Activated CD8-positive, alpha-beta memory T cell treated with anti-CD3 and anti-CD28 coated beads, Interleukin-2, amount 50 U/mL, for 4 hours (primary cell): ENCODE data around the gene GREM2.

Source experiments
- DNase-seq: peaks from one replicate; pipeline ENCODE4 v3.0.0-alpha.2; 2020

The GREM2 gene

DNA sequence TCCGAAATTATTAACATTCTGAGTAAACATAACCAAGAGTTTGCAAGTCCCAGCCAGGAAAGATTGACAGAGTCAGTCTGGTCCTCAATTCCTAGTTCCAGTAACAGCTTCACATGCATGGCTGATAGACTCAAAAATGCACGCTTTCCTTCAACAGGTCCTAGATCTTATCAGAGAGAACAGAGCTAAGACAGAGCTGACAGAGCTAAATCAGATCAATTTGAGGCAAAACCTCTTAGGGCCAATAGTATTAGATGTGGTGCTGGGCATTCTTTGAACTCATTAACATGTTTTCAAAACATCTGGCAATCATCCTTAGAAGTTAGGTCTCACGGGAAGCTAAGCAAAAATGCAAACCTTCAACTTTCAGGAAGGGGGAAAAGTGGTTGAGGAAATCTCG is 114.0 kb downstream of the GREM2 start:
- no peak for DNase-seq

DNA sequence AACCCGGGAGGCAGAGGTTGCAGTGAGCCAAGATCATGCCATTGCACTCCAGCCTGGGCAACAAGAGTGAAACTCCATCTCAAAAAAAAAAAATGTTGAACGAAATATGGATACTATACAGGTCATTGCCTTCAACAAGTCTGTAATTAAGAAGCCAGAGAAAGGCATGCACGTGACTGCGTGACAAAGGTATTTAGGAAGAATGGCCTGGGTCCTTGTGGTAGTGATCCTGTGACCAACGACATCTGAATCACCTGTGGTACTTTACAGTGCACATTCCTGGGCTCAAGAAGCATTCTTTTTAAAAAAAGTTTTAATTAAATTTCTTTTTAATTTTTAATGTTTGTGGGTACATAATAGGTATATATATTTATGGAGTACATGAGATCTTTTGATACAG is 115.0 kb downstream of the GREM2 start:
- DNase-seq: no peak

GRCh38 chr1:240496356-240496755 is 115.6 kb downstream of the GREM2 start:
- no peak for DNase-seq

DNA sequence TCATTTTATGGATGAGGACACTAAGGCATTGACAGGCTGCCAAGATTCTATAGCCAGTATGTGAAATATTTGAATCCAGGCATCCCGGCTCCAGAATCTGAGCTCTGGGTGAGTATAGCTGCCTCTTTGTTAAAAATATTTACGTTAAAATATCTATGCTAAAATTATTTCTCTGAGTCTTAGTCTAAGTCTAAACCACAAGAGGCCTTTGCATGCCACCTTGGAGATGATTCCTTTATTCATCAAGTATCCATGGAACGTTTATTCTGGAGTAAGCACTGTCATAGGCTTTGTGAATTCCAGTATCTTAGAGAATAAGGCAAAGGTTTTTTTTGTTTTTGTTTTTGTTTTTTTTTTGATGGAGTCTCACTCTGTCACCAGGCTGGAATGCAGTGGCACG is 116.4 kb downstream of the GREM2 start:
- DNase-seq: no peak

- DNase-seq: no peak
Observed at GRCh38 chr1:240492832-240493440, 119.0 kb downstream of the GREM2 start.

DNA sequence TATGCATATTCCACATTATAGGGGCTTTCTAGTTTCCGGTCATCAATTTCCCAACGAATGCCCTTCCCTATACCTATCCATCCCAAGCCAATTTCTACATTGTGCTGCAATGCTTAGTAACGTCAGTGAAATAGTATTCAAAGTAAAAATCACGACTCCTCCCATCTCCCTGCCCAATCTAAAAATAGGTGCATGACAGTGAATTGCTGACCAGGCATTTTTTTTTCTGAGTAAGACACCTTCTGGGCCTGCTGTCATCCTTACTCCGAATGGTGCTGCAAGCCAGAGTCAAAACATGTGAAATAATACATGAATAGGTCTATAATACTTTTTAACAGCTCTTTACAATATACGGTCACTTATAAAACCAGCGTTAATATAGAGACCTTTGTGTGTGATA is 120.2 kb downstream of the GREM2 start:
- DNase-seq: no peak

DNA sequence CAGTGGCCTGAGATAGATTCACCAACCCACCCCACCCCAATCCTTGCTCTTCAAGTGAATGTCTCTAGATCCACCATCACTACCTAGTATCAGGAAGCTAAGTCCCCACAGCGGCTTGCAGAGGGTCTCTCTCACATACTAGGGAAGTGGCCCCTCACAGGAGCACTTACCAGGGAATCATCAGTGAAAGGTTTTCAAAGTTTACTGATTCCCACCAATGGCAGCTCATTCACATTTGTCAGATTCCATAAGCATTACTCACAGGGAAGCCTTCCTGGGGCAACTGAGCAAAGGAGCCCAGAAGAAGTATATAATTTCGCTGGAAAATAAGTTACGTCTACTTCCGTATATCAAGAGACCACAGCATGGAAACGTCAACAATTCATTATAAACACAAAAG is 120.8 kb downstream of the GREM2 start:
- no peak for DNase-seq

DNA sequence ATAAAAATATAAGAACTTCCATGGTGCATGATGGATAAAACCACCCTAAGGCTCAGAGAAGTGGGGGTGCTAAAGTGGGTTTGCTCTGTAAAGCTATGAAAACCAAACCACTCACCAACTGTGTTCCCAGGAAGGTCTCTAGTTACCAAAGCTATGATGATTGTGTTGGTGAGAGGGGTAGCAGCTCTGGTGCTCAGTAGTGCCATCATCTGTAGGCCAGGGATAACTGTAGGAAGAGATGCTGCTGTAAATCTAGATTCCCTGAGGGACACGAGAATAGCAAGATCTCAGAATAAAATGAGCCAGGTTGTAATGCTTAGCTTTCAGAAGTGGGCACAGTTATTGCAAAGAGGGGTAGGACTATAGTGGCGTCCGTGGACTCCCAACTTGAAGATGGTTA is 124.5 kb downstream of the GREM2 start:
- DNase-seq: no peak

- no peak for DNase-seq
Observed at GRCh38 chr1:240486611-240487010, 125.3 kb downstream of the GREM2 start.

DNA sequence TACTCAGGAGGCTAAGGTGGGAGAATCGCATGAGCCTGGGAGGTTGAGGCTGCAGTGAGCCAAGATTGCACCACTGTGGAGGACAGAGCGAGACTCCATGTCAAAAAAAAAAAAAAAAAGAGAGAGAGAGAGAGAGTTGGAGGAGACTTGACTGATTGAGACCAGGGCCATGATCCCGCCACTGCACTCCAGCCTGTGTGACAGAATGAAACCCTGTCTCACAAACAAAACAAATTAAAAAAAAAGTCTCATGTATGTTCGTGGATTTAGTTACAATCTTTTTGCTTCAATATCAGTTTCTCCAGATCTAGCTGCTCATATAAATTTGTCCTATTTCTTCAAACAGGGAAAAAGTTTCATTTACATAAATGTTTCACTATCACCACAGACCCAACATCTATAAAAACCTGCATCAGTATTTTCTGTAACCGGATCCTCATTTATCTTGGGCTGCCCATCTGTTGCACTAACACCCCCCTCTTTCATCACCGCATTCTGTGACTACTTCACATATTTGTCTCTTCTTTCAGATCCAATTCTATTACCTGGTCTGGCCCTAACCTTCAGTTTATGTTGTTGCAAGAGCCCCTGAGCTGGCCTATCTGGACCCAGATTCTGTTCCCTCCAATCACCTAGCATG is 127.0 kb downstream of the GREM2 start:
- no peak for DNase-seq

DNA sequence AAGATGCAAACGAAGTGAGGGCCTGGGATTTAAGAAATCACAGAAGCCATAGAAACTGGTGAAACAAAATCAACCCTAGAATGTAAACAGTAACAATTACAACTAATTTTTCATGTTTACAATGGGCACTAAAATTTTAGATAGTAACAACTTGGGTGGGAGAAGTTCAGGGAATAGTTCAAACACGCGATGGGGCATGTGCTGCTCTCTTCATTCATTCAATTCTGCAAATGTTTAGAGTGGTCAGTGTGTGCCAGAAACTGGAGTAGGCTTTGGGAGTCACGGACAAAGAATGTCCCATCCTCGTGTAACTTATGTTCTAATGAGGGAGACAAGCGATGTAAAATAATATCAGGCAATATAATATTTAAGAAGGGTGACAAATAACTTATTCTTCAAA is 133.4 kb downstream of the GREM2 start:
- DNase-seq: no peak

DNA sequence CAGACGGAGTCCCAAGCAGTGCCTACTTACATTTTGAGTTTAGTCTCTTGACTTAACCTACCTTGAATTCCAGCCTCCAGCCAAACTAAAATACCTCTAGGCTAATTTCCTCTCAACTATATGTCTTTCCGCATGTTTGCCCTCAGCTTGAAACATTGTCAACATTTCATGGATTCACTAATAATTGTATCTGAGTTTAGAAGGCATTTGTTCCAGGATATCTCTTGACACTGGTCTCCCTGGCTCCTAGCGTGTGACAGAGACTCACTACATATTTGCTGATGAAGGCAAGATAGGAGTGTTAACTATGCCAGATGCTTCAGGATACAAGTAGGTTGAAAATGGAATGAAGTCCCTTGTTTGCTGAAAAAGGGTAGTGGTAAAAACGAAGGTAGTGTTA is 136.1 kb downstream of the GREM2 start:
- DNase-seq: no peak

- DNase-seq: no peak
Observed at GRCh38 chr1:240474133-240474614, 137.8 kb downstream of the GREM2 start.

GRCh38 chr1:240468656-240469055 is 143.3 kb downstream of the GREM2 start:
- no peak for DNase-seq

DNA sequence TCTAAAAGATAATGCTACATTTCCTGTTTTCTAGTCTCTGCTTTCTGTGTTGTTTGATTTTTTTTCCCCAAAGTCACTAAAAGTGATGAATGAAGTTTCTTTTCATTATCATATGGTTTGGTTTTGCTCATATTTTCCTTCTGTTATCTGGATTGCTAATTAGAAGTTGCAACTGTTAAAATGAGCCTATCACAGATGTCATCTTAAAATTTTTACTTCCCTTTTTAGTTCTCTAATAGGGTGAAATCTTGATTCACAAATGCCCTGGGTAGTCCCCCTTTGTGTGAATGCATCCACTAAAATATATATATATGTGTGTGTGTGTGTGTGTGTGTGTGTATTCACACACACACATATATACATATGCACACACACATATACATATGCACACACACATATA is 144.1 kb downstream of the GREM2 start:
- no peak for DNase-seq

- DNase-seq: no peak
Observed at GRCh38 chr1:240466509-240466908, 145.4 kb downstream of the GREM2 start.

DNA sequence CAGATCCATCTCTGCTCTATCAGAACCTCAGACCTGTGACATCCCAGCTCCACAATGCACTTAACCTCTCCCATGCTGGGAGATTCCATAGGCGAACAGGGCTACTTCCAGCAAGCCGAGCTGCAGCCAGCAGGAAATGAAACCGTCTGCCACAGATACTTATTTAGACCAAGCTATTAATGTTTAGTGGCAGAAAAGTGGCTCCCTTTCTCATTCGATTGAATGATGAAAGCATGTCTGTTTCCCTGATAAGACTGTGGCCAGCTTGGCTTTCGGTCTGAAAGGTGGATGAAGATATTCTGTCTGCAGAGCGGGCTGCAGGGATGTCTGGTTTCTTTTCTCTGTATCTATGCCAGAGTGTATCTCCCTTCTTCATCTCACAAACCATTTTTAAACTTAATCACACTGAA is 146.4 kb downstream of the GREM2 start:
- DNase-seq: no peak

GRCh38 chr1:240464099-240464498 is 147.9 kb downstream of the GREM2 start:
- DNase-seq: no peak

DNA sequence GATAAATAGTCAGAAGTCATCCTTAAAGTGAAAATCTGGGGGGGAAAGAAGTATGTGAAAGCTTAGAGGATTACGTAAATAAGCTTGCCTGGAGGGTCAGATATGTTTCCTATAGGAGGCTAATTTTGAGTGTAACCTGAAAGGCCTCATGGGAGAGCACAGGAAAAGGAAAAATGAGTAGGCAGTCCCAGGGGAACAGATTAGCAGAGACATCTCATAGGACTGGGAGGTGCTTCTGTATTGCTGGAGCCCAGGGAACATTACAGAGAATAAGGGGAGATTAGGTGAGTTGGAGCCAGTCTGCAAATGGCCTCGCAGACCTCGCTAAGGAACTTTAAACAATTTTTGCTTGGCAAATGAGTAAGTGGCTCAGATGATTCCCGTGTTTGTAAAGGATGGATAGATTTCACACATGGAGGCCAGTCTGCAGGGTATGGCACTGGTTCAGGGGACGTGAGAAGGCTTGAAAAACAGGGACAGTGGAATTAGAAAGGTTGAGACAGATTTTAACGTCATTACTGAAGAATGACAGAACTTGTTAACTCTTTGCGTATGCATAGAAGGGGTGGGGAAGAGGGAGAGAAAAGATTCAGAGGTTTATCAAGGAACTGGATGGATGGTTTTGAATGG is 149.1 kb downstream of the GREM2 start:
- no peak for DNase-seq

DNA sequence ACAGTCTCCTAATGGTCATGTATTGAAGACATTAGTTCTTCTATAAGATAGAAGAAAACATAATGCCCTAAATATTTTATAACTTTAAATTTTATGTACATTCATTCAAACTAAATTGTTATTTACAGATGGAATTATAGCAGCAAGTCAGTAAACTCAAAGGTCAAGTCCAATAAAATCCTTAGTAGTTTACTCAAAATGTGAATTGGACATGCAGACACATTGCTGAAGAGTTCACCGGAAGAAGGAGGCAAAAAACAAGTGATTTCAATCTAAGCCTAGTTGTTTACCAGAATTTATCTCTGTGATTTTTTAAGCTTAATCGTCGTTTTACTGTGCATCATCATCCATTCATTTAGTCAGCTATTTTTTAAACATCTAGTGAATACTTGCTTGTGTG is 149.7 kb downstream of the GREM2 start:
- DNase-seq: no peak

DNA sequence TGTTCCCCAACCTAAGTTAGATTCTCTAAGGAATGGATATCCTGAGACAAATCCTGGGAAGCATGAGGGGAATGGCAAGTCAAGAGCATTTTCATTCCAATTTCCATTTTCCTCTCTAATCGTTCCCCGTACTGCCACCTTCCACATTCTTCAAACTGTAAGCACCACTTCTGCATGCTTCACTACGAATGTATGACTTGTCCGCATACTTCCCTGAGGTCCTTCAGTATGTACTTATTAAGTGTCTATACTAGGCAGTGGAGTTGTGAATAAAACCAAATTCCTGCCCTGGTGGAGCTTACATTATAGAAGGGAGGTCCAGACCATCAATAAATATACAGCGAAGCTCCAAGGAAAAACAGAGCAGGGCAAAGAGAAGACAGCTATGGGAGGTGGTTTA is 154.8 kb downstream of the GREM2 start:
- DNase-seq: no peak

DNA sequence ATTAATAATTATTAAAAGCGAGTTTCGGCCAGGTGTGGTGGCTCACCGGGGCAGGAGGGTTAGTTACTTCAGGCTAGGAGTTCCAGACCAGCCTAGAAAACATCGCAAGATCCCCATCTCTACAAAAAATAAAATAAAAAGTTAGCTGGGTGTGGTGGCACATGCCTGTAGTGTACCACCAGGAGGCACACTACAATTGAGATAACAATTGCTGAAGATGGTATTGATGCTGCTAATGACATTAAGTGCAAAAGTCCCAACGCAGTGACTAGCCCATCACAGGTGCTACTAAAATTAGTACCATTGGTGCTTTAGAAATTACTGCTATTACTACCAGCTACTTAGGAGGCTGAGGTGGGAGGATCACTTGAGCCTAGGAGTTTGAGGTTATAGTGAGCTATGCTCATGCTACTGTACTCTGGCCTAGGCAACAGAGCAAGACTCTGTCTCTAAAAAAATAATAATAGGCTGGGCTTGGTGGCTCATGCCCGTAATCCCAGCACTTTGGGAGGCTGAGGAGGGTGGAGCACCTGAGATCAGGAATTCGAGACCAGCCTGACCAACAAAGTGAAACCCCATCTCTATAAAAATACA is 156.6 kb downstream of the GREM2 start:
- DNase-seq: no peak

GRCh38 chr1:240445369-240445768 is 166.6 kb downstream of the GREM2 start:
- no peak for DNase-seq

- DNase-seq: no peak
Observed at GRCh38 chr1:240441669-240442068, 170.3 kb downstream of the GREM2 start.
